Measurements from ENCODE around the gene UPK2.
"Not testable (repeated sequence)": the region's sequence is repeated elsewhere in the genome, so short reads cannot be mapped to it uniquely, and the experiment has no call there.

Gene UPK2

GRCh38 chr11:118947091-118947490 lies 9.0 kb upstream of the UPK2 start:
- Mint-ChIP-seq H3K9me3 (no peaks in the 10 kb centered on the region), H3K4me1 (peaks cover 6% of the 10 kb centered on the region), H3K36me3 (ENCODE audit: low read depth) (no peaks in the 10 kb centered on the region), H3K27ac (no peak overlapping the region), H3K27me3 (no peaks in the 10 kb centered on the region), H3K4me3 (no peak overlapping the region)
- no peak for ATAC-seq
- no peak for DNase-seq

DNA sequence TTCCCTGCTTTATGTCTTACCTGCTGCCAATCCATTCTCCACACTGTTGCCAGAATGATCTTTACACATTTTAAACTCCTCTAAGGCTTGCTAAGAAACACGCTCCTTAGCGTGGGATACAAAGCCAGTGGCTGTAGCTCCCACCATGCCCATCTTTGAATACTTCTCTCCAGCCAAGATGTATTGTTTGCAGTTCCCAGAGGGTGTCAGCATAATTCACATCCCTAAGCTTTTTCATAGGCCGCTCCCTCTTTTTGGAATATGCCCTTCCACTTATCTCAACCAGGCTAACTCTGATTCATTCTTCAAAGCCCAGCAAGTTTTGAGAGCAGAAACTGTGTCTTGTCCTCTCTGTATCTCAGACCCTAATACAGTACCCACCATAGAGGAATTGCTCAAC lies 8.1 kb upstream of the UPK2 start:
- Mint-ChIP-seq H3K9me3 (no peaks in the 10 kb centered on the region), H3K27me3 (peaks cover 3% of the 10 kb centered on the region), H3K4me3 (no peak overlapping the region), H3K4me1 (peaks cover 6% of the 10 kb centered on the region), H3K36me3 (ENCODE audit: low read depth) (no peaks in the 10 kb centered on the region), H3K27ac (no peak overlapping the region)
- ATAC-seq, result no peak
- no peak for DNase-seq

- H3K27me3 Mint-ChIP-seq, result peaks cover 6% of the 10 kb centered on the region
- H3K27ac Mint-ChIP-seq, result no peak overlapping the region
Measured at GRCh38 chr11:118953265-118953664, 2.8 kb upstream of the UPK2 start.

DNA sequence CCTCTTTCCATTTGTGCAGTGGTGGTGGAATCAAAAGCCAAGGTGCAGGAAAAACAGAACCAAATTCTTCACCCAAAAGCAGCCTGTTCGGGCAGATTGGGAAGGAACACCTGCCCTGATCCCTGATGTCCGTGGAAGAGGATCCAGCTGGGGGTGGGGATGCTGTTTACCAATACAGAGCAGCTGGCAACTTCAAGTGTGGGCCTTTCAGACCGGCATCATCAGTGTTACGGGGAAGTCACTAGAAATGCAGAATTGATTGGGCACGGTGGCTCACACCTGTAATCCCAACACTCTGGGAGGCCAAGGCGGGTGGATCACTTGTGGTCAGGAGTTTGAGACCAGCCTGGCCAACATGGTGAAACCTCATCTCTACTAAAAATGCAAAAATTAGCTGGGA lies 2.1 kb upstream of the UPK2 start:
- DNase-seq; H3K27ac Mint-ChIP-seq; H3K4me3 Mint-ChIP-seq; H3K9me3 Mint-ChIP-seq; ATAC-seq; H3K27me3 Mint-ChIP-seq; H3K4me1 Mint-ChIP-seq; H3K36me3 Mint-ChIP-seq (ENCODE audit: low read depth): not testable (repeated sequence)

More at GRCh38 chr11:118953265-118953664, 2.8 kb upstream of the UPK2 start:
- Mint-ChIP-seq H3K9me3 (no peaks in the 10 kb centered on the region), H3K4me3 (no peak overlapping the region), H3K4me1 (peaks cover 8% of the 10 kb centered on the region), H3K36me3 (ENCODE audit: low read depth) (no peaks in the 10 kb centered on the region)
- DNase-seq (no peak), ATAC-seq (no peak)

DNA sequence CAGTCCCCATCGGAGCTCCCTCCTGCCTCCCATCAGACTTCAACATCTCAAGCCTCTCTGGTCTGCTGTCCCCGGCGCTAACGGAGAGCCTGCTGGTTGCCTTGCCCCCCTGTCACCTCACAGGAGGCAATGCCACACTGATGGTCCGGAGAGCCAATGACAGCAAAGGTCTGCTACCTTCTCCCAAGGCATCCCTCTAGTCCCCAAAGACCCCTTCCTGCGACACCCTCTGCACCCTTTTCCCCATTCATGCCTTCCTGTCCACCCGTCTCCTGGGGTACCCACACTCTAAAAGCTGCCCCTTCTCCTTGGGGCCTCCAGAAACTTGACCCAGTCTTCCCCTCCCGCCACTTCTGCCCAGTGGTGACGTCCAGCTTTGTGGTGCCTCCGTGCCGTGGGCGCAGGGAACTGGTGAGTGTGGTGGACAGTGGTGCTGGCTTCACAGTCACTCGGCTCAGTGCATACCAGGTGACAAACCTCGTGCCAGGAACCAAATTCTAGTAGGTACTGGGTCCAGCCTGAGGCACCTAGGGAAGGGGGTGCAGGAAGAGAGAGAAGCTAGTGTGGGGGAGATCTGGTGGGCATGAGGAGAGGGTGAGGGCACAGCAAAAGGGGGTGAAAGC lies 860 bp downstream of the UPK2 start:
- H3K4me3 Mint-ChIP-seq, result no peak overlapping the region
- H3K27me3 Mint-ChIP-seq, result peaks cover 6% of the 10 kb centered on the region
- ATAC-seq, result no peak
- H3K36me3 Mint-ChIP-seq (ENCODE audit: low read depth), result no peaks in the 10 kb centered on the region
- peaks cover 8% of the 10 kb centered on the region for H3K4me1 Mint-ChIP-seq
- H3K27ac Mint-ChIP-seq, result no peak overlapping the region
- no peak for DNase-seq
- H3K9me3 Mint-ChIP-seq, result no peaks in the 10 kb centered on the region

GRCh38 chr11:118957549-118957948 lies 1.5 kb downstream of the UPK2 start:
- no peak overlapping the region for H3K4me3 Mint-ChIP-seq
- DNase-seq (no peak), ATAC-seq (no peak)
- no peak overlapping the region for H3K27ac Mint-ChIP-seq
- H3K4me1 Mint-ChIP-seq, result peaks cover 8% of the 10 kb centered on the region
- H3K36me3 Mint-ChIP-seq (ENCODE audit: low read depth), result no peaks in the 10 kb centered on the region
- H3K9me3 Mint-ChIP-seq, result no peaks in the 10 kb centered on the region
- peaks cover 6% of the 10 kb centered on the region for H3K27me3 Mint-ChIP-seq

DNA sequence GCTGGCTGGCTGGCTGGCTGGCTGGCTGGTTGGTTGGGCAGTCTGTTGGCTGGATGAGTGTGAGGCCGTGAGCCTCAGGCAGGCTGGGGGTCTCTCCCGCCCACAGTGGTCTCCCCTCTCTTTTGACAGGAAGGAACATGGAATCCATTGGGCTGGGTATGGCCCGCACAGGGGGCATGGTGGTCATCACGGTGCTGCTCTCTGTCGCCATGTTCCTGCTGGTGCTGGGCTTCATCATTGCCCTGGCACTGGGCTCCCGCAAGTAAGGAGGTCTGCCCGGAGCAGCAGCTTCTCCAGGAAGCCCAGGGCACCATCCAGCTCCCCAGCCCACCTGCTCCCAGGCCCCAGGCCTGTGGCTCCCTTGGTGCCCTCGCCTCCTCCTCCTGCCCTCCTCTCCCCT lies 1.9 kb downstream of the UPK2 start:
- Mint-ChIP-seq H3K27ac (no peak overlapping the region), H3K4me3 (no peak overlapping the region), H3K36me3 (ENCODE audit: low read depth) (no peaks in the 10 kb centered on the region), H3K9me3 (no peaks in the 10 kb centered on the region), H3K4me1 (peaks cover 8% of the 10 kb centered on the region), H3K27me3 (peaks cover 4% of the 10 kb centered on the region)
- ATAC-seq, result no peak
- no peak for DNase-seq

DNA sequence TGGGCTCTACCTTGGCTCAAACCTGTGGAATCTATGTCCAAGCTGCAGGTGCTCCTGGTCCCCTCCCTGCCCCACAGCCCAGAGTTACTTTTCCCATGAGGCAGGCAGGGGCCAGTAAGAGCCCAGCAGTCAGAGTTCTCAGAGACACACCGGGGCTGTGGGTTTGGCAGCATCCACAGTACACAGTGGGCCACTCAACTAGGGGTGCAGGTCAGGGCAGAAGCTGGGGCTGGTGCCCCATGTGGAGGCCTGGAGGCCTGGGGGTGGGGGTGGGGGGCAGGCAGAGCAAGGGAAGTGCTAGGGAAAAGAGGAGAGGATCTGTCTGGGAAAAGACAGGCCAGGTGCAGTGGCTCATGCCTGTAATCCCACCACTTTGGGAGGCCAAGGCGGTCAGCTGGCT lies 2.5 kb downstream of the UPK2 start:
- Mint-ChIP-seq H3K27ac (no peak overlapping the region), H3K27me3 (peaks cover 4% of the 10 kb centered on the region), H3K4me3 (no peak overlapping the region), H3K4me1 (peaks cover 8% of the 10 kb centered on the region), H3K36me3 (ENCODE audit: low read depth) (no peaks in the 10 kb centered on the region), H3K9me3 (no peaks in the 10 kb centered on the region)
- DNase-seq, result no peak
- ATAC-seq, result no peak

GRCh38 chr11:118961189-118961588 lies 5.1 kb downstream of the UPK2 start:
- H3K4me3 Mint-ChIP-seq, result no peak overlapping the region
- H3K27me3 Mint-ChIP-seq, result no peaks in the 10 kb centered on the region
- peaks cover 8% of the 10 kb centered on the region for H3K4me1 Mint-ChIP-seq
- H3K27ac Mint-ChIP-seq, result no peak overlapping the region
- ATAC-seq, result no peak
- DNase-seq, result no peak
- H3K9me3 Mint-ChIP-seq, result no peaks in the 10 kb centered on the region
- no peaks in the 10 kb centered on the region for H3K36me3 Mint-ChIP-seq (ENCODE audit: low read depth)

- no peaks in the 10 kb centered on the region for H3K36me3 Mint-ChIP-seq (ENCODE audit: low read depth)
- ATAC-seq, result no peak
- peaks cover 5% of the 10 kb centered on the region for H3K4me1 Mint-ChIP-seq
- no peaks in the 10 kb centered on the region for H3K27me3 Mint-ChIP-seq
- no peaks in the 10 kb centered on the region for H3K9me3 Mint-ChIP-seq
- no peak for DNase-seq
- H3K4me3 Mint-ChIP-seq, result no peak overlapping the region
- H3K27ac Mint-ChIP-seq, result no peak overlapping the region
Measured at GRCh38 chr11:118961591-118961990, 5.5 kb downstream of the UPK2 start.

- not testable (repeated sequence) for H3K4me3 Mint-ChIP-seq; ATAC-seq; H3K4me1 Mint-ChIP-seq; H3K9me3 Mint-ChIP-seq; DNase-seq; H3K27ac Mint-ChIP-seq; H3K36me3 Mint-ChIP-seq (ENCODE audit: low read depth)
- peaks cover 19% of the 10 kb centered on the region for H3K27me3 Mint-ChIP-seq
Measured at GRCh38 chr11:118969508-118969907, 13.4 kb downstream of the UPK2 start.

- Mint-ChIP-seq H3K9me3 (no peaks in the 10 kb centered on the region), H3K4me1 (no peaks in the 10 kb centered on the region), H3K27me3 (peaks cover 19% of the 10 kb centered on the region), H3K4me3 (no peak within 1 kb of the TSS), H3K36me3 (ENCODE audit: low read depth) (no peaks in the 10 kb centered on the region), H3K27ac (no peak within 1 kb of the TSS)
- ATAC-seq (peak; percentile 20), DNase-seq (no peak)
Measured at GRCh38 chr11:118971646-118972045, 15.5 kb downstream of the UPK2 start, which contains the start of gene FOXR1. Gene FOXR1, plus strand, starts transcription at chr11:118971761. Its CDS starts 171 bp downstream, at chr11:118971932.

- DNase-seq, result no peak
- Mint-ChIP-seq H3K27ac (peak overlapping the region; percentile 7), H3K36me3 (ENCODE audit: low read depth) (no peaks in the 10 kb centered on the region), H3K9me3 (no peaks in the 10 kb centered on the region), H3K4me1 (no peaks in the 10 kb centered on the region), H3K4me3 (no peak overlapping the region), H3K27me3 (peaks cover 15% of the 10 kb centered on the region)
- no peak for ATAC-seq
Measured at GRCh38 chr11:118973985-118974384, 17.9 kb downstream of the UPK2 start.

DNA sequence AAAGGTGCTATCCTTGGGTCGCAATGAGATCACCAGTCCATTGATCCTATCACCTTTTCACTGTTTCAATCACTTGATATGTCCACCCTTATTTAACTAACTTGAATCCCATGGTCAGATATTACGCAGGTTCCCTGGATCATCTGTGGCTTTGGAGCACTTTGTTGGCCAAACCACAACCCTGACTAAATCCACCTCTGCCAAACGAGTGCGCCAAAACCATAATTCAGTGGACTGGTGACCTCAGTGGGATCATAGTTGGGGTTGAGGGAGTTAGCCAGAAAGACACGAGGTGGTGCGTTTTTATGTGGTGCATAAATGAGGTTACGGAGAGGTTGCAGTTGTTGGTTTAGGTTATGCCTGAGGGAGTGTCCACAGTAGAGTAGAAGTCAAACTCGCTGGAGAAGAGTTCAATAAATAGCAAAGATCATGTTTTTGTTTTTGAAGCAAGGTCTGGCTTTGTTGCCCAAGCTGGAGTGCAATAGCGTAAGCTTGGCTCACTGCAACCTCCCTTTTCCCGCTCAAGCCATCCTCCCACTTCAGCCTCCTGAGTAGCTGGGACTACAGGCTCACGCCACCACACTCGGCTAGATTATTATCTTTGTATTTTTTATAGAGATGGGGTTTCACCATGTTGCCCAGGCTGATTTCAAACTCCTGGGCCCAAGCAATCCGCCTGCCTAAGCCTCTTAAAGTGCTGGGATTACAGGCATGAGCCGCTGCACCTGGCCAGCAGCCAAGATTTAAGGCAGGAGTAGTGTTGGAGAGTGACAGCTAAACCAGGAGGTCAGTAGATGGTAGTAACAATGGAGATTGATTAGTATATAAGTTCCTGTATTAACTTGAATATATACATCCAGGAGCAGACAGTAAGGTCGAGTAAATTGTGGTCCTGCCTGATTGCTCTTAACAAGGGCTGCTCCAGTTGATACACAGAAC lies 19.9 kb downstream of the UPK2 start:
- Mint-ChIP-seq H3K4me3 (no peak overlapping the region), H3K27me3 (peaks cover 7% of the 10 kb centered on the region), H3K9me3 (no peaks in the 10 kb centered on the region), H3K36me3 (ENCODE audit: low read depth) (no peaks in the 10 kb centered on the region), H3K27ac (no peak overlapping the region), H3K4me1 (no peaks in the 10 kb centered on the region)
- DNase-seq (no peak), ATAC-seq (no peak)

DNA sequence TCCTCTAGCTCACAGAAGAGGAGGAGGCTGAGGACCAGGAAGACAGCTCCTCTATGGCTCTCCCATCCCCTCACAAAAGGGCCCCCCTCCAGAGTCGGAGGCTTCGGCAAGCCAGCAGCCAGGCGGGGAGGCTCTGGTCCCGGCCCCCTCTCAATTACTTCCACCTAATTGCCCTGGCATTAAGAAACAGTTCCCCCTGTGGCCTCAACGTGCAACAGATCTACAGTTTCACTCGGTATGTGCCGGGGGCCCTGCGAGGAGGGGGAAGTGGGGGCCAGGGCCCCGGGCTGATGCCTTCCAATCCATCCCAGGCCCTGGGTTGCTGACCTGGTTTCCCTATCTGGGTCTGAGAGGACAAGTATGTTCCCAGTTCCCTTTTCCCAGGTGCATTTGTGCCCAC lies 23.3 kb downstream of the UPK2 start:
- Mint-ChIP-seq H3K27ac (no peak overlapping the region), H3K4me1 (no peaks in the 10 kb centered on the region), H3K9me3 (no peaks in the 10 kb centered on the region), H3K27me3 (no peaks in the 10 kb centered on the region), H3K4me3 (no peak overlapping the region), H3K36me3 (ENCODE audit: low read depth) (no peaks in the 10 kb centered on the region)
- DNase-seq (no peak), ATAC-seq (no peak)

All from activated naive CD8-positive, alpha-beta T cell treated with anti-CD3 and anti-CD28 coated beads, Interleukin-2, amount 50 U/mL, for 24 hours (primary cell).